ENCODE measurements around the gene SAE1. TPM values are rescaled to one million over a fixed set of nuclear protein-coding genes. Genes with fewer than 3 reads are reported as not detected.
A peak's percentile ranks its signal among the peaks of the same experiment; 100 is the strongest.

Gene SAE1
- total and polyA plus RNA-seq, 12 donors, result 19.0 to 77.6 (median 49.7) TPM

GRCh38 chr19:47228168-47228936 is 97.7 kb downstream of the SAE1 start:
- no peaks in the 10 kb centered on the region for H3K9me3 ChIP-seq (replicated peaks in 1 of 3)
- no peak for TF ChIP-seq POLR2A (IDR thresholded peaks at IDR 0.05)
- TF ChIP-seq CTCF (IDR thresholded peaks at IDR 0.05), result peak in 1 of 6 experiments; percentile 11
- H3K4me3 ChIP-seq, result peak overlapping the region in 2 of 4 donors; percentile 32 to 96
- H3K36me3 ChIP-seq (replicated peaks in 1 of 2), result peaks cover 0 to 3% of the 10 kb centered on the region in 2 donors
- H3K27ac ChIP-seq, result peak overlapping the region; percentile 94 to 100 (median 99)
- H3K27me3 ChIP-seq, result no peaks in the 10 kb centered on the region
- H3K4me1 ChIP-seq (replicated peaks in 1 of 2), result peaks cover 32 to 35% of the 10 kb centered on the region in 2 donors
- intact Hi-C loops (cut with DNase I), result no loop called here
- DNase-seq, result peak; percentile 53 to 86 (median 74)
- WGBS, 4 donors, result 3 to 22% (median 16%) methylated on average over 13 to 50 of the region's 50 CpGs

DNA sequence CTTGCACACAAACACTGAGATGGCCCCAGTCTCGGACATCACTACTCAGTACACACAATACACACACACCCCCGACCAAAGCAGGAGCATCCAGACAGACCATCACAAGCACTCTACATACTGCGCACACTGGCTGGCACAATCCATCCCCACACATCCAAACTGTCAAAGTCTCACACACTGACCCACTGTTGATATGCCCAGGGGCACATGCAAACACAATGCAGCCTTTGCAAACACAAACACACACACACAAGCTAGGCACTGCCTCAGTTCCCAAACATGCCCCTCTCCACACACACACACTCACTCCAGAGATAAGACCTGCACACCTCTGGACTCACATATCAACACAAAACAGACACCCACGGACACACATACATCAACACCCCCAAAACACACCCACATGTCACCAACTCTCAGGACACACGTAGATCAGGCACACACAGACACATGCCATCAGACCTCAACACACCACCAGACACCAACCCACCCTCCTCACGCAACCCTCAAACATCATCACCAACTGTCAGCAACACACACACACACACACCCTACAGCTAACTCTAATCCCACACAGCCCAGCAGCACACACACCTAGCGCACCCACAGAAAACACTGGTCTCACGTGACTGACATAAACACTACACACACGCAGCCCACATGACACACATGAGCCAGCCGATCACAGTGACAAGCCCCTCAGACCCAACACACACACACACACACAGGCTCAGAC is 98.5 kb downstream of the SAE1 start:
- no peaks in the 10 kb centered on the region for H3K36me3 ChIP-seq (replicated peaks in 1 of 2)
- peak overlapping the region in 1 of 4 donors; percentile 96 for H3K4me3 ChIP-seq
- H3K9me3 ChIP-seq (replicated peaks in 1 of 3), result no peaks in the 10 kb centered on the region
- DNase-seq, result peak in 2 of 7 donors; percentile 43 to 69
- 27 to 34% (median 32%) methylated on average over 10 of the region's 10 CpGs for WGBS, 4 donors
- no peaks in the 10 kb centered on the region for H3K27me3 ChIP-seq
- TF ChIP-seq POLR2A (IDR thresholded peaks at IDR 0.05) (no peak), CTCF (IDR thresholded peaks at IDR 0.05) (no peak)
- H3K4me1 ChIP-seq (replicated peaks in 1 of 2), result peaks cover 32 to 35% of the 10 kb centered on the region in 2 donors
- intact Hi-C loops (cut with DNase I), result no loop called here
- peak overlapping the region in 4 of 5 donors; percentile 99 to 100 (median 99) for H3K27ac ChIP-seq

- Histone ChIP-seq H3K27ac (peak overlapping the region in 4 of 5 donors; percentile 21 to 100 (median 99)), H3K27me3 (no peaks in the 10 kb centered on the region), H3K36me3 (replicated peaks in 1 of 2) (no peaks in the 10 kb centered on the region), H3K9me3 (replicated peaks in 1 of 3) (no peaks in the 10 kb centered on the region), H3K4me1 (replicated peaks in 1 of 2) (peaks cover 32 to 35% of the 10 kb centered on the region in 2 donors), H3K4me3 (peak overlapping the region in 2 of 4 donors; percentile 39 to 96)
- intact Hi-C loops (cut with DNase I), result no loop called here
- TF ChIP-seq CTCF (IDR thresholded peaks at IDR 0.05), result no peak
- TF ChIP-seq POLR2A (IDR thresholded peaks at IDR 0.05), result peak in 1 of 2 donors; percentile 28
- 7 to 13% (median 9%) methylated on average over 8 to 9 of the region's 9 CpGs for WGBS, 4 donors
- DNase-seq, result peak in 3 of 7 donors; percentile 40 to 73 (median 55)
Measured at GRCh38 chr19:47229676-47230053, 99.0 kb downstream of the SAE1 start.
